DMS114 treated with DMSO at 0.1 percent for 48 hours (cell line): Measurements from ENCODE around the gene ZMIZ1.

Experiments used
- DNase-seq: peaks from one replicate; lab custom pipeline; 2025; ENCODE audit not compliant: unreplicated experiment; lab: John Stamatoyannopoulos, UW

Gene ZMIZ1

GRCh38 chr10:79050896-79051555, 17.7 kb upstream of the ZMIZ1 start:
- DNase-seq, result no peak

DNA sequence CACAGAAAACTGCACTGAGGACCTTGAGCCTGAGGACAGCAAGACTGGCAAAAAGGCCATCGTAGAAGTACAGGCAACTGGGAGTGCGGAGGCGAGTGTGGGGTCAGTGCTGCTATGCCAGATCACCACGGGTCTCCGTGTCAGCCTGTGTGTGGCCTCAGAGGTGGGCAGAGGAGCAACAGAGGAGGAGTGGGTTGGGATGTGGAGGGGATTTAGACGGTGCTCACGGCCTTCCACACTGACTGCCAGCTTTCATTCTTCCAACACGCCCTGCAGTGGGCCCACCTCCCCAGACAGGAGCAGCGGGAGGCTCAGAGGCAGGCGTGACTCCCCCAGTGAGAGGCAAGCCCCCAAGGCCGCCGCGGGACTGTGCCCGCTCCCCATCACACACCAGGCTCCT, 17.0 kb upstream of the ZMIZ1 start:
- no peak for DNase-seq

DNA sequence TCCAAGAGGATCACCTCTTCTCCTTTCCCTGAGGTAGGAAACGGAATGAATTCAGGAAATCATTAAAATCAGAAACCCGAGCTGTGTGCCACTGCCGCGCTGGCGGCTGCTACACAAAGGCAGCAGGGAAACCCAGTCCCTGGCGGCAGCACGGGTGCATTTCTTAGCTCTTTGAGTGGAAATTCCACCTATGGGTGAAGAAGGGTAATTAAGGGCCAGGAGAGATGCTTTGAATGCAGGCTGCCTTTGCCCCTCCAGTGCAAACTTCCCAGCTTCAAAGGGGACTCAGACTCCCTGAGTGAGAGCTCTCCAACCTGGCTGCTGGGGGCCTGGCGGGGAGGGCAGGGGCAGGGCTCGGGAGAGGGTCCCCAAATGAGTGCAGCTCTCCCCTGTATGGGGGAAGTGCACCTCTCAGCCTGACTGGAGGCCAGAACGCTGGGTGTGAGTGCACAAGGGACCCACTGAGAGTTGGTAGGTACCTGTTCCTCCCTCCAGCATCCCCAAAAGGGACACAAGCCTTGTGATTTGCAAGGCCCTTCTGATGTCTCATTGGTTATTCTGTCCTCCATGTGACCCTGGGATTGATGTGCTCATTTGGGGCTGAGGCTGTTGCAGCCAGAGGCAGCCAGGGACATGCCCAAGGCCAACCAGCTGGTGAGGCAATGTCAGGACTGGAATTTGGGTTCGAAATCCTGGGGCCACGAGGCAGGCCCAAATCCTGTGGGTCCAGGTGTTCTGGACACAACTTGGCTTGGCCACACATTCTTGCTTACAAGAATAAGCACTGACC, 16.3 kb upstream of the ZMIZ1 start:
- no peak for DNase-seq

- DNase-seq, result no peak
Observed at GRCh38 chr10:79053081-79053434, 15.7 kb upstream of the ZMIZ1 start.

DNA sequence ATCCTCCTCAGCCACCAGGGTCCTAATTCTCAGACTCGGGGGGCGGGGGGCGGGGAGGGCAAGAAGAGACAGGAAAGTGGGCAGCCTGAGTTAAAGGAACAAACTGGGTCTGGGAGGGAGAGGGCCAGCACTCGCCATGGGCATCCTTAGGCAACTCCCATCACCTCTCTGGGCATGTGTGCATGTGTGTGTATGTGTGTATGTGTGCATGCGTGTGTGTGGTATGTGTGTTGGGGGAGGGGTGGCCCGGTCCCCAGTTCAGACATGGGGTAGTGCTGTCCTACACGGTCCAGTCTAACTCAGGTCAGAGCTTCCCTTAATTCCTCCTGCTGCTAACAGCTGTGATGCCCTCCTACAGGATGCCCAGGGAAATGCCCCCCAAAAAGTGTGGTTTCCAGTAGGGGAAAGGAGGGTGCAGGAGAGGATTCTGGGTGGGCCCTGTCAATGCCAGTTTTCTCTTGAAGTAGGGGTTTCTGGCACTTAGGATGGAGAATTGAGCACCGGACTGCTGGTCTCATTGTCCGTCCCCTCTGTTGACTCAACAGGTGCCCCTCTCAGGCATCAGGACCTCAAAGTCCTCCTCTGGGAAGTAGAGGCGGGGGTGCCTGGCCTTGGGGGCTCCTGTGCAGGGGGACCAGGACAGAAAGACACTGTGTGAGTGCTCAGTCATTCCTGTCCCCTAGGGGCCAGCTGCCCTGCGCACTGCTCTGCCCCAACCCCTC, 15.1 kb upstream of the ZMIZ1 start:
- DNase-seq, result no peak

GRCh38 chr10:79054203-79055099, 14.3 kb upstream of the ZMIZ1 start:
- no peak for DNase-seq

- DNase-seq, result no peak
Observed at GRCh38 chr10:79055100-79055782, 13.5 kb upstream of the ZMIZ1 start.

DNA sequence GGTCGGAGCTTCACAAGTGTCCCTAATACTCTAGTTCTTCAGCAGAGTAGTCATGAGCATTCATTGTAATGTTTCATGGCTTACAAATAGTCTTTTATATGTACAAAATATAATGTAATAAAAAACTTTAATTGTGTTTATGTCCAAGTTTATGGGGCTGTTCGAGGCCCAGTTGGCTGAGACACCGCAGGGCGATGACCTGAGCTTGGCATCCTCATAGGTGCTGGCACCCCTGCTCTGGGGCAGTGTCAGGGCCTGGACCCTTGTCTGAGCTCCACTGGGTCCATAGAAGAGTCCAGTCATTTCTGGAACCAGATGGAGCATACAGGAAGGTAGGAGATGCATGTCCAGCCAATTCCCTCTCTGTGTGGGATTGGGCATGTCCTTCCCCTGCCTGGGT, 12.9 kb upstream of the ZMIZ1 start:
- DNase-seq, result no peak

DNA sequence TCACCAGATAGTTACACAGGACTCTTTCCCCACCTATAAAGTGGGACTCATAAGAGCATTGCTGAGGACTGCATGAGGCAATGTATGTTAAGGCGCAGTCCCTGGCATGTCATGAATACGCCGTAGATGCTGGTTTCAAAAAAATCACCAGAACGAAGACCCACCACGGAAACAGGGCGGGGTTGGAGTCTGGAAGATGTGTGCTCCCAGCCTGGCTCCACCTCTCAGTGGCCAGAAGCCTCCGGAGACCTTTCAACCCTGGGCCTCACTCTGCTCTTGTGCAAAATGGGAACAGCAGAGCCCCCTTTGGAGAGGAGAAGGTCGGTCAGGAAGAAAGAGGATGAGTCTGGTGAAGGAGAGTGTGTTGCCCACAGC, 12.4 kb upstream of the ZMIZ1 start:
- DNase-seq, result no peak

DNA sequence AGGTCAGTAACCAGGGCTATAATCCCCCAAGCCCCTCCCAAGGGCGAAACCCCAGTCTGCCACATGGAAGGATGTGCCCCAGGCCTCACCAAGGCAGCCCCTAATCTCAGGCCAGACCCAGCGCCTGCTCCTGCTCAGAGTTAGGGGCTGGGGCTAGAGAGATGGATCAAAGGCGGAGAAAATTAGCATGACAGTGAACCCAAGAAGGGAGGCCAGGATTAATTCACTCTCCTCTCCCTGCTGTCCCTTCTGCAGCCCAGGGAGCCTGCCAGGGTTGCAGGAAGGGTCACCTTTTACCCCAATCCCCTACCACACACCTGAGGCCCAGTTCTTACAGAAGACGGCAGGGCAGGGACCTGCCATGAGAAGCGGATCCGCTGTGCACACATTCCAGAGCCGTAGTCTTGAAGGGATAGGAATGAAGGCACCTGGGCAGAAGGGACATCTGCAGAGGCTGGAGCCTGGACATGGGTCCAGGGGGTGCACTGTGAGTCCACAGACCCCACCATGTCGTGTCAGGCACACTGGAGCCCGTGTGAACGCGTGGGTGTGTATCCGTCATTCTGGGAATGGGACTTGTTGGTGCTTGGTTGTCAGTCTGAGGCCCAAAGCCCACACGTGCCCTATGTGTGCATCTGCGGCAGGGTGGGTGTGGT, 11.9 kb upstream of the ZMIZ1 start:
- no peak for DNase-seq

- DNase-seq, result no peak
Observed at GRCh38 chr10:79057481-79058275, 11.1 kb upstream of the ZMIZ1 start.

DNA sequence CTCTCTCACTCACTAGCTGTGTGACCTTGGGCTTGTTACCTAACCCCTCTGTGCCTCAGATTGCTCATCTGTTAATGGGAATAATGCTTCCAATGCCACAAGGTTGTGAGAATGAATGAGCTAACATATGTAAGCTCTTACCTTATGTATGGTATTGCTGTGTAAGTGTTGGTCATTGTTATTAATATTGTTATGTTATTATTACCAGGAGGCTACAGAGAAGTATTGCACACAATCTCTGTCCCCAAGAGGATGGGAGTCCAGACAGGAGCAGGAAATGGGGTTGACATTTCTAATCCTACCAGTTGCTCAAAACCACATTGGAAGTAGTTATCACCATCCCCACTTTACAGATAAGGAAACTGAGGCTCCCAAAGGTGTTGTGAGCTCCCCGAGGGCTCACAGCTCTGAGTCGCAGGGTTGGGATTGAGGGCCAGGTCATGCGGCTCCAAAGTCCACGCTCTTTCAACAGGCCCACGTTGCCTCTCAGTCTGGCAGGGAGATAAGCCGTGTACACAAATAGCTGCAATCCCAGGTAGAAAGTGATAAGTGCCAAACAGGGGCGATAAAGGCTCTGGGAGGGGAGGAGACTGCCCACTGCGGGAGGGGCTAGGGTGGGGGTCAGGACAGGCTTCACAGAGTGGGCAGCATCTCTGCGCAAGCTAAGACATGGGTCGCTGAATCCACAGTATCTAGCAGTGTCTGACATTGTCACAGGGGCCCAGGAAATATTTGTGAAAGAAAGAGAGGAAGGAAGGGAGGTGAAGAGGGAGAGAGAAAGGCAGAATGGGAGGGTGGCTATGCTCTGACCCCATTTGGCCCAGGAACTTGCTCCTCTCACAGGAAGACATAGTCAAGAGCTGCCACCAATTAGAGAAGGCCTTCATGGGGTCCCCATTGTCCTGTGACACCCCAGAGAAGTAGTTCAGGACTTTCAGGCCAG, 9.6 kb upstream of the ZMIZ1 start:
- no peak for DNase-seq

- no peak for DNase-seq
Observed at GRCh38 chr10:79059859-79060379, 8.8 kb upstream of the ZMIZ1 start.

DNA sequence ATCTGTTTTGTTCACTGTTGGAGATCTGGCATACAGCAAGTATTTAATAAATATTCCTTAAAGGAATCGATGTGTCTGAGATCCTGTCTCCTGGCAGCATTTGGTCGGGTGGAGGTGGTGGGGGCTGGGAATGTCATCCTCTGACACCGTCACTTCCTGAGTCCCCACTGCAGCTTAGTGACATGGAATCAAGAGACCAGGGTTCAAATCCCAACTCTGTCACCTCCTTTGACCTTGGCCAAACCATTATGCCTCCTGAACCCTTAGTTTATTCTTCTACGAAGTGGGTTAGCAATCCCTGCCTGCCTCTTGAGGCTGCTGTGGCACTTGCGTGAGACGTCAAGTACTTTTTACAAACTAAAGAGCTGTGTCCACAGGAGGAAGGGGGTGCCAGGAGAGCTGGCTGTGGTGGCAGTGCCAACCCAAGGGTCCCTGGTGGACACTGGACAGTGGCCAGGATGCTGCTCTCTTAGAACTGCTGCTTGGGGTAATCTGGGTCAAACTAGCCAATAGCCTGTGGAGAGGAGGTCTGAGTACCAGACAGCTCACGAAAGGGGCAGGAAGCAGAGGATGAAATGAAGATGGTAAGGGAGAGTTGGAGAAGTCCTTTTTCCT, 8.0 kb upstream of the ZMIZ1 start:
- no peak for DNase-seq

GRCh38 chr10:79061441-79062315, 7.1 kb upstream of the ZMIZ1 start:
- DNase-seq, result no peak

DNA sequence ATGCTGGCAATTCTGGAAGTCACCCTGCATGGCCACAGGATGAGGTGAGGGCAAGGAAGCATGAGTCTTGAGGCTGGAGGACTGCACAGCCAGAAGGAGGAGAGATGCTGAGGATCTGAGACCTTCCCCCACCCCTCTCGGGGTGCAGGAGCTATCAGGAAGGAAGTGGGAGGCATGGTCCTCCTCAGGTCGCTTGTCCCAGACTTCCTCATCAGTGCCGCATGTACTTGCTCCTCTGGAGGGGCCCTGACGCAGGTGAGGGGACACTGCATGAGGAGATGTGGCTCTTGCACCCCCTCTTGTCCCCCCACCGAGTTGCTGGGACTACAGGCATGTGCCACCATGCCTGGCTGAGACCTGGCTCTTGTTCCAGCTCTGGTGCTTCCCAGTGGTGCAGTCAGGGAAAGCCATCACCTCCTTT, 5.7 kb upstream of the ZMIZ1 start:
- DNase-seq, result no peak
